DOHH2 (cell line): ENCODE measurements around the gene RDH11.
"Not testable (repeated sequence)": the region's sequence is repeated elsewhere in the genome, so short reads cannot be mapped to it uniquely, and the experiment has no call there.

Experiments used
- EZH2phosphoT487 ChIP-seq: fragments of 200-600 bp; sonication (generic); IDR thresholded peaks from 2 replicates; pipeline ENCODE4 v1.6.1; 2017; ENCODE audit warnings: borderline replicate concordance, mild to moderate bottlenecking, antibody characterized with exemption, low read length, moderate library complexity, mixed read lengths
- TF ChIP-seq, protein P1 (sequence below): fragments of 200-600 bp; sonication (generic); IDR thresholded peaks from one replicate; pipeline ENCODE4 v1.5.1; 2014; ENCODE audit warnings: antibody characterized with exemption, mild to moderate bottlenecking, low read depth, low read length; ENCODE audit not compliant: poor library complexity, severe bottlenecking

GRCh38 chr14:67701492-67701891 is 5.9 kb upstream of the RDH11 start, which contains the start of gene RDH12:
- TF ChIP-seq, protein P1, sequence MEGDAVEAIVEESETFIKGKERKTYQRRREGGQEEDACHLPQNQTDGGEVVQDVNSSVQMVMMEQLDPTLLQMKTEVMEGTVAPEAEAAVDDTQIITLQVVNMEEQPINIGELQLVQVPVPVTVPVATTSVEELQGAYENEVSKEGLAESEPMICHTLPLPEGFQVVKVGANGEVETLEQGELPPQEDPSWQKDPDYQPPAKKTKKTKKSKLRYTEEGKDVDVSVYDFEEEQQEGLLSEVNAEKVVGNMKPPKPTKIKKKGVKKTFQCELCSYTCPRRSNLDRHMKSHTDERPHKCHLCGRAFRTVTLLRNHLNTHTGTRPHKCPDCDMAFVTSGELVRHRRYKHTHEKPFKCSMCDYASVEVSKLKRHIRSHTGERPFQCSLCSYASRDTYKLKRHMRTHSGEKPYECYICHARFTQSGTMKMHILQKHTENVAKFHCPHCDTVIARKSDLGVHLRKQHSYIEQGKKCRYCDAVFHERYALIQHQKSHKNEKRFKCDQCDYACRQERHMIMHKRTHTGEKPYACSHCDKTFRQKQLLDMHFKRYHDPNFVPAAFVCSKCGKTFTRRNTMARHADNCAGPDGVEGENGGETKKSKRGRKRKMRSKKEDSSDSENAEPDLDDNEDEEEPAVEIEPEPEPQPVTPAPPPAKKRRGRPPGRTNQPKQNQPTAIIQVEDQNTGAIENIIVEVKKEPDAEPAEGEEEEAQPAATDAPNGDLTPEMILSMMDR, result not testable (repeated sequence)
- TF ChIP-seq EZH2phosphoT487, result not testable (repeated sequence)
